ENCODE data around the gene ATP11A. TPM values are rescaled to one million over a fixed set of nuclear protein-coding genes. Genes with fewer than 3 reads are reported as not detected.

Gene ATP11A
- total RNA-seq, 1 experiment from 2014 or later = 65.3 TPM

DNA sequence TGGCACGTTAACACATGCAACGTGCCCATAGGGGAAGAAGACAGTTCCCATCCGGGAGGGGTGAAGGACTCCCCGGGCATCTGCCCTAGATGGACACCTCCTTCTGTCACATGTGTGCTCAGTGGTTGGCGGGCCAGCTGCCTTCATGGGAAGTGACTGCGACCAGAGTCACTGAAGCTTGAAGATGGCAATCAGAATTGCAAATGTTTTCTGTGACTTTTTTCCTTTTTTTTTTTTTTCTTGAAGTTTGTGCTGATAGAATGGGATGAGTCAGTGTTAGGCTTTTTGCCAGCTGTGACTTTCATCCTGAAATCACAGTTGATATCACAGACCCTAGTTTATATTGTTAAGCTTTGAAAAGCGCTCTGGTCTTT lies 170.0 kb downstream of the ATP11A start:
- no peak overlapping the region for H3K4ac ChIP-seq (ENCODE audit: low read depth, low read length)
- H3K4me1 ChIP-seq (ENCODE audit: insufficient read depth, low read length) = no peaks in the 10 kb centered on the region
- H2BK12ac ChIP-seq (ENCODE audit: insufficient read length, low read depth, low read length) = no peak overlapping the region
- H2BK20ac ChIP-seq (ENCODE audit: low read depth, low read length, poor library complexity, severe bottlenecking) = no peak overlapping the region
- no peak overlapping the region for H2AK5ac ChIP-seq (ENCODE audit: insufficient read length, low read length)
- H3K23me2 ChIP-seq (ENCODE audit: insufficient read length, low read depth, low read length, poor library complexity, severe bottlenecking) = no peaks in the 10 kb centered on the region
- no peak overlapping the region for H4K5ac ChIP-seq (ENCODE audit: insufficient read length, low read depth, low read length)
- no peak overlapping the region for H3K27ac ChIP-seq (ENCODE audit: insufficient read length, low read depth, low read length)
- no peak overlapping the region for H3K56ac ChIP-seq (ENCODE audit: insufficient read length, low read depth, low read length)
- no peak overlapping the region for H3K9ac ChIP-seq (ENCODE audit: extremely low read depth, insufficient read length, low read length)
- H3K27me3 ChIP-seq (ENCODE audit: insufficient read depth, low read length) = no peaks in the 10 kb centered on the region
- H3K14ac ChIP-seq (ENCODE audit: insufficient read depth, low read length) = no peak overlapping the region
- Mint-ChIP-seq H3K4me1 (no peaks in the 10 kb centered on the region), H3K9me3 (no peaks in the 10 kb centered on the region), H3K27me3 (ENCODE audit: low read depth) (no peaks in the 10 kb centered on the region), H3K4me3 (no peak overlapping the region), H3K27ac (no peak overlapping the region), H3K36me3 (ENCODE audit: insufficient read depth in 1 of 3, low read depth in 3 of 3) (peaks cover 35 to 86% (median 79%) of the 10 kb centered on the region in 3 experiments; a peak in 6 of 7 replicates)
- no peak overlapping the region for H2BK5ac ChIP-seq (ENCODE audit: insufficient read length, low read length)
- H3K4me2 ChIP-seq (ENCODE audit: insufficient read depth, insufficient read length, low read length) = no peak overlapping the region
- H3T11ph ChIP-seq (ENCODE audit: low read length) = no peak overlapping the region
- H3K9me3 ChIP-seq (ENCODE audit: control insufficient read depth, low read depth, low read length) = no peaks in the 10 kb centered on the region
- no peaks in the 10 kb centered on the region for H3K79me2 ChIP-seq (ENCODE audit: insufficient read depth, low read length)
- H4K8ac ChIP-seq (replicated peaks; ENCODE audit: insufficient read length, low read depth, low read length) = no peak overlapping the region
- no peak overlapping the region for H4K91ac ChIP-seq (ENCODE audit: insufficient read length, low read depth, low read length)
- H2BK15ac ChIP-seq (ENCODE audit: low read depth, low read length) = no peak overlapping the region
- no peaks in the 10 kb centered on the region for H3K79me1 ChIP-seq (ENCODE audit: insufficient read depth, low read depth, low read length, poor library complexity, severe bottlenecking)
- DNase-seq = no peak
- no CpG with 5 or more reads among the region's 7 CpGs for WGBS (ENCODE audit: extremely low coverage, insufficient read length, low lambda C conversion rate)
- H3K18ac ChIP-seq (ENCODE audit: insufficient read length, low read depth, low read length) = no peak overlapping the region
- H3K23ac ChIP-seq (ENCODE audit: insufficient read length, low read depth, low read length) = no peak overlapping the region
- TF ChIP-seq, protein P1, sequence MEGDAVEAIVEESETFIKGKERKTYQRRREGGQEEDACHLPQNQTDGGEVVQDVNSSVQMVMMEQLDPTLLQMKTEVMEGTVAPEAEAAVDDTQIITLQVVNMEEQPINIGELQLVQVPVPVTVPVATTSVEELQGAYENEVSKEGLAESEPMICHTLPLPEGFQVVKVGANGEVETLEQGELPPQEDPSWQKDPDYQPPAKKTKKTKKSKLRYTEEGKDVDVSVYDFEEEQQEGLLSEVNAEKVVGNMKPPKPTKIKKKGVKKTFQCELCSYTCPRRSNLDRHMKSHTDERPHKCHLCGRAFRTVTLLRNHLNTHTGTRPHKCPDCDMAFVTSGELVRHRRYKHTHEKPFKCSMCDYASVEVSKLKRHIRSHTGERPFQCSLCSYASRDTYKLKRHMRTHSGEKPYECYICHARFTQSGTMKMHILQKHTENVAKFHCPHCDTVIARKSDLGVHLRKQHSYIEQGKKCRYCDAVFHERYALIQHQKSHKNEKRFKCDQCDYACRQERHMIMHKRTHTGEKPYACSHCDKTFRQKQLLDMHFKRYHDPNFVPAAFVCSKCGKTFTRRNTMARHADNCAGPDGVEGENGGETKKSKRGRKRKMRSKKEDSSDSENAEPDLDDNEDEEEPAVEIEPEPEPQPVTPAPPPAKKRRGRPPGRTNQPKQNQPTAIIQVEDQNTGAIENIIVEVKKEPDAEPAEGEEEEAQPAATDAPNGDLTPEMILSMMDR (conservative IDR thresholded peaks at IDR 0.05) = no peak
- H2AFZ ChIP-seq (ENCODE audit: low read length) = no peak overlapping the region
- no peak overlapping the region for H2BK120ac ChIP-seq (ENCODE audit: low read depth, low read length, poor library complexity, severe bottlenecking)
- no peaks in the 10 kb centered on the region for H4K20me1 ChIP-seq (ENCODE audit: control insufficient read depth, insufficient read depth, insufficient read length)

Measured in H9 (cell line).